Natural killer cell (primary cell): ENCODE measurements around the gene STEAP1B. TPM values are rescaled to one million over a fixed set of nuclear protein-coding genes. Genes with fewer than 3 reads are reported as not detected.

Source experiments
- ATAC-seq, 3 donors: fragments of 150-1000 bp in 2 of 3; fragments of 200-7000 bp in 1 of 3; cut with Tn5 transposase; 1 replicate in 1 of 3; 2 replicates in 2 of 3; pipeline ENCODE4 v1.10.0; 2021; ENCODE audit warnings: mild to moderate bottlenecking in 2 of 3, moderate library complexity in 2 of 3
- DNase-seq, 2 donors: peaks; one replicate each; pipeline versions ENCODE4 v3.0.0 to v3.0.0-alpha.2; 2013 to 2021; ENCODE audit warnings: mixed read lengths in 1 of 2
- H3K27ac ChIP-seq: one replicate; pipeline ENCODE4 v1.5.1; 2013; ENCODE audit warnings: mild to moderate bottlenecking, low read length
- H3K27me3 ChIP-seq: one replicate; pipeline ENCODE4 v1.6.1; 2013; ENCODE audit warnings: low read length; ENCODE audit not compliant: control insufficient read depth, insufficient read depth
- H3K36me3 ChIP-seq: one replicate; pipeline ENCODE4 v1.6.1; 2013; ENCODE audit warnings: low read length; ENCODE audit not compliant: control insufficient read depth, insufficient read depth
- H3K4me1 ChIP-seq: one replicate; pipeline ENCODE4 v1.6.1; 2013; ENCODE audit warnings: low read length; ENCODE audit not compliant: control insufficient read depth, insufficient read depth
- H3K4me3 ChIP-seq: one replicate; pipeline ENCODE4 v1.5.1; 2013; ENCODE audit warnings: low read length
- H3K9me3 ChIP-seq: one replicate; pipeline ENCODE4 v1.6.1; 2013; ENCODE audit warnings: low read length; ENCODE audit not compliant: control insufficient read depth, insufficient read depth
- H3K27ac Mint-ChIP-seq, 2 donors: one replicate each; pipeline ENCODE4 v1.8.0; 2022; ENCODE audit warnings: mild to moderate bottlenecking in 2 of 2, mixed read lengths in 2 of 2, moderate library complexity in 1 of 2
- H3K27me3 Mint-ChIP-seq, 2 donors: one replicate each; pipeline ENCODE4 v1.8.0; 2022; ENCODE audit warnings: low read depth in 2 of 2, mixed read lengths in 2 of 2
- H3K36me3 Mint-ChIP-seq: one replicate; pipeline ENCODE4 v1.8.0; 2022; ENCODE audit warnings: mixed read lengths
- H3K4me1 Mint-ChIP-seq, 2 donors: one replicate each; pipeline ENCODE4 v1.8.0; 2022; ENCODE audit warnings: mixed read lengths in 2 of 2
- H3K4me3 Mint-ChIP-seq: one replicate; pipeline ENCODE4 v1.8.0; 2022; ENCODE audit warnings: mild to moderate bottlenecking, moderate library complexity, mixed read lengths
- H3K9me3 Mint-ChIP-seq, 2 donors: one replicate each; pipeline ENCODE4 v1.8.0; 2022; ENCODE audit warnings: mixed read lengths in 2 of 2
- WGBS: methylation state at CpG from one replicate; pipeline ENCODE4 v1.1.7; 2013; ENCODE audit warnings: missing lambda C conversion rate; ENCODE audit not compliant: insufficient coverage; 5-methylcytosine and 5-hydroxymethylcytosine counted together
- intact Hi-C: fragments of 100-400 bp; cut with micrococcal nuclease; formaldehyde crosslinking; loops from one replicate; pipeline ENCODE4 v1.14.2; 2022
- total RNA-seq, 4 donors: library from RNA; stranded (reverse); fragments of 120-200 nt in 1 of 4; gene quantifications; one replicate each; pipeline versions ENCODE4 v1.2.3 to v1.2.4, GENCODE V29; 2013 to 2022
- TF ChIP-seq, protein P1 (sequence below): fragments of 200-600 bp; IDR thresholded peaks from one replicate; pipeline ENCODE4 v1.8.0; 2022; ENCODE audit warnings: antibody characterized with exemption

STEAP1B gene
- total RNA-seq, 3 donors from 2014 or later (not counting 1 experiment from before 2014, with no cell fraction given): 0.31 TPM; not detected in 2

DNA sequence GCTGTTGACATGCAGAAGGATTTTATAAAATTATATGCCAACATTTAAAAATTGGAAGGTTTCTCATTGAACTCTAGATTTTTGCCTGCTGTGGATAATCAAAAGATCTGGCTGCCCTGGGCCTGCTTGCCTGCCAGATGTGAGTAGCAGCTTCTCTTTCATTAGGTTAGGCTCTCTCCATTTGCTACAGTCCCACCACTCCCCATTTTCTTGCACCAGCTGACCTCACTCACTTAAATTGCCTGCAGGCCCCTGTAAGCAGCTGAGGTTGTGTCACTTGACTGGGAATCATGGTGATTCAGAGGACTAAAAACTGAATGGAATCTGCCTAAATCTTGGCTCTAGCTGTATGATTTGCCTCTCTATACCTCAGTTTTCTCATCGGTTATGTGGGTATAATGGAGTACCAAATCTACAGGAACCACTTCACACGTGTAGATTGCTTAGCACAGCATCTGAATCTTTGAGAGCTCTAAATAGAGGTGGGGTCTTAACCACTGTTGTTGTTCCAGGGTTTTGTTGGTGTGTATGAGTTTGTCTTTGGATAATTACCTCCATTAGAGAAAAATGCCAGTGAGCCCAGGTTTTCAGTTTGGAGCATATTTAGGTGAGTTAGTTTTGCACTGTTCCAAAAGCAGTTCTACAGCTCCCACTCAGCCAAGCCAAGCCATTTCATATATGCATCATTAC lies 124.5 kb downstream of the STEAP1B start:
- H3K36me3 ChIP-seq: no peaks in the 10 kb centered on the region
- Mint-ChIP-seq H3K4me3 (no peak overlapping the region), H3K9me3 (no peaks in the 10 kb centered on the region), H3K4me1 (no peaks in the 10 kb centered on the region), H3K27ac (no peak overlapping the region), H3K27me3 (peaks cover 0 to 9% of the 10 kb centered on the region in 2 donors), H3K36me3 (no peaks in the 10 kb centered on the region)
- DNase-seq (no peak), ATAC-seq (no peak)
- H3K27ac ChIP-seq: no peak overlapping the region
- H3K9me3 ChIP-seq: no peaks in the 10 kb centered on the region
- H3K27me3 ChIP-seq: no peaks in the 10 kb centered on the region
- no peaks in the 10 kb centered on the region for H3K4me1 ChIP-seq
- 100% methylated on average over 2 of the region's 2 CpGs for WGBS
- intact Hi-C loops: no loop called here
- TF ChIP-seq, protein P1, sequence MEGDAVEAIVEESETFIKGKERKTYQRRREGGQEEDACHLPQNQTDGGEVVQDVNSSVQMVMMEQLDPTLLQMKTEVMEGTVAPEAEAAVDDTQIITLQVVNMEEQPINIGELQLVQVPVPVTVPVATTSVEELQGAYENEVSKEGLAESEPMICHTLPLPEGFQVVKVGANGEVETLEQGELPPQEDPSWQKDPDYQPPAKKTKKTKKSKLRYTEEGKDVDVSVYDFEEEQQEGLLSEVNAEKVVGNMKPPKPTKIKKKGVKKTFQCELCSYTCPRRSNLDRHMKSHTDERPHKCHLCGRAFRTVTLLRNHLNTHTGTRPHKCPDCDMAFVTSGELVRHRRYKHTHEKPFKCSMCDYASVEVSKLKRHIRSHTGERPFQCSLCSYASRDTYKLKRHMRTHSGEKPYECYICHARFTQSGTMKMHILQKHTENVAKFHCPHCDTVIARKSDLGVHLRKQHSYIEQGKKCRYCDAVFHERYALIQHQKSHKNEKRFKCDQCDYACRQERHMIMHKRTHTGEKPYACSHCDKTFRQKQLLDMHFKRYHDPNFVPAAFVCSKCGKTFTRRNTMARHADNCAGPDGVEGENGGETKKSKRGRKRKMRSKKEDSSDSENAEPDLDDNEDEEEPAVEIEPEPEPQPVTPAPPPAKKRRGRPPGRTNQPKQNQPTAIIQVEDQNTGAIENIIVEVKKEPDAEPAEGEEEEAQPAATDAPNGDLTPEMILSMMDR: no peak
- H3K4me3 ChIP-seq: no peak overlapping the region

- H3K27ac Mint-ChIP-seq: no peak overlapping the region
- intact Hi-C loops: no loop called here
- DNase-seq (no peak), ATAC-seq (no peak)
- 91% methylated on average over 2 of the region's 2 CpGs for WGBS
- no peak overlapping the region for H3K4me3 Mint-ChIP-seq
- Histone ChIP-seq H3K36me3 (no peaks in the 10 kb centered on the region), H3K4me1 (no peaks in the 10 kb centered on the region), H3K9me3 (no peaks in the 10 kb centered on the region), H3K27ac (no peak overlapping the region), H3K4me3 (no peak overlapping the region), H3K27me3 (no peaks in the 10 kb centered on the region)
- no peaks in the 10 kb centered on the region for H3K4me1 Mint-ChIP-seq
- H3K9me3 Mint-ChIP-seq: no peaks in the 10 kb centered on the region
- TF ChIP-seq, protein P1: no peak
- no peaks in the 10 kb centered on the region for H3K36me3 Mint-ChIP-seq
- H3K27me3 Mint-ChIP-seq: peaks cover 0 to 8% of the 10 kb centered on the region in 2 donors
Observed at GRCh38 chr7:22373911-22374310, 126.1 kb downstream of the STEAP1B start.

GRCh38 chr7:22373388-22373787 lies 126.6 kb downstream of the STEAP1B start:
- ATAC-seq (no peak), DNase-seq (no peak)
- peaks cover 0 to 8% of the 10 kb centered on the region in 2 donors for H3K27me3 Mint-ChIP-seq
- H3K27ac ChIP-seq: no peak overlapping the region
- H3K4me1 Mint-ChIP-seq: no peaks in the 10 kb centered on the region
- no peaks in the 10 kb centered on the region for H3K9me3 ChIP-seq
- H3K27me3 ChIP-seq: no peaks in the 10 kb centered on the region
- WGBS: 81% methylated on average over 3 of the region's 3 CpGs
- H3K27ac Mint-ChIP-seq: no peak overlapping the region
- H3K36me3 ChIP-seq: no peaks in the 10 kb centered on the region
- TF ChIP-seq, protein P1: no peak
- H3K4me3 Mint-ChIP-seq: no peak overlapping the region
- intact Hi-C loops: no loop called here
- no peaks in the 10 kb centered on the region for H3K36me3 Mint-ChIP-seq
- no peak overlapping the region for H3K4me3 ChIP-seq
- H3K4me1 ChIP-seq: no peaks in the 10 kb centered on the region
- no peaks in the 10 kb centered on the region for H3K9me3 Mint-ChIP-seq

GRCh38 chr7:22372863-22373262 lies 127.1 kb downstream of the STEAP1B start:
- no peak overlapping the region for H3K27ac Mint-ChIP-seq
- WGBS: 94% methylated on average over 6 of the region's 6 CpGs

More at GRCh38 chr7:22372863-22373262, 127.1 kb downstream of the STEAP1B start:
- TF ChIP-seq, protein P1: no peak
- no peaks in the 10 kb centered on the region for H3K36me3 Mint-ChIP-seq
- no peaks in the 10 kb centered on the region for H3K9me3 Mint-ChIP-seq
- Histone ChIP-seq H3K36me3 (no peaks in the 10 kb centered on the region), H3K9me3 (no peaks in the 10 kb centered on the region), H3K4me1 (no peaks in the 10 kb centered on the region), H3K27me3 (no peaks in the 10 kb centered on the region), H3K27ac (no peak overlapping the region), H3K4me3 (no peak overlapping the region)
- no peaks in the 10 kb centered on the region for H3K4me1 Mint-ChIP-seq
- intact Hi-C loops: no loop called here
- H3K27me3 Mint-ChIP-seq: peaks cover 0 to 8% of the 10 kb centered on the region in 2 donors
- H3K4me3 Mint-ChIP-seq: no peak overlapping the region
- ATAC-seq (no peak), DNase-seq (no peak)
